Measurements from ENCODE around the gene CREBRF.

GRCh38 chr5:173011566-173011965 lies 44.6 kb upstream of the CREBRF start:
- TF ChIP-seq GATA2 (IDR thresholded peaks at IDR 0.05; ENCODE audit: low read depth, low read length) = no peak
- TF ChIP-seq GATA3 (IDR thresholded peaks at IDR 0.05; ENCODE audit: low read depth, low read length) = no peak
